H1 (cell line): ENCODE measurements around the gene SCUBE2. TPM values are rescaled to one million over a fixed set of nuclear protein-coding genes. Genes with fewer than 3 reads are reported as not detected.

Experiments
- PHF8 ChIP-seq: fragments of 200-600 bp; sonication (generic); conservative IDR thresholded peaks from 2 replicates; pipeline ENCODE4 v1.7.1; 2012; ENCODE audit warnings: low read depth, mild to moderate bottlenecking, inconsistent platforms, low read length, moderate library complexity
- RAD21 ChIP-seq, 2 experiments: IDR thresholded peaks in 1 of 2; conservative IDR thresholded peaks in 1 of 2; 2 replicates each; pipeline ENCODE4 v1.6.1; 2011; ENCODE audit warnings: low read depth in 2 of 2, low read length in 2 of 2, improper control_type of control experiment in 1 of 2, inconsistent platforms in 1 of 2, mild to moderate bottlenecking in 1 of 2, moderate library complexity in 1 of 2
- TAF1 ChIP-seq: IDR thresholded peaks from 2 replicates; pipeline ENCODE4 v1.6.1; 2011; ENCODE audit warnings: mild to moderate bottlenecking, low read depth, low read length
- polyA plus RNA-seq, 7 experiments: library from polyadenylated mRNA; depleted of rRNA in 3 of 7; stranded (reverse) in 5 of 7; unstranded in 2 of 7; fragments of >200 nt in 5 of 7; fragments of 200-250 nt in 2 of 7; gene quantifications; 1 replicate in 5 of 7; 2 replicates in 1 of 7; 4 replicates in 1 of 7; pipeline versions ENCODE4 v1.2.1 to v1.2.3, GENCODE V29; 2011 to 2013; ENCODE audit warnings: missing spikeins in 2 of 7, mixed read lengths in 2 of 7
- total RNA-seq: library from RNA; stranded (reverse); fragmentation: NEBNext Ultra II Directional; extraction: Animal tissue kit (Norgen Biotek cat#: 25700); gene quantifications from 2 replicates; pipeline ENCODE4 v1.2.1, GENCODE V29; 2021

SCUBE2 gene
- total and polyA plus RNA-seq, 2 of the 8 experiments (the other 6 are each of a cell fraction or from before 2014, with no cell fraction given), result 0.29 to 1.2 TPM

DNA sequence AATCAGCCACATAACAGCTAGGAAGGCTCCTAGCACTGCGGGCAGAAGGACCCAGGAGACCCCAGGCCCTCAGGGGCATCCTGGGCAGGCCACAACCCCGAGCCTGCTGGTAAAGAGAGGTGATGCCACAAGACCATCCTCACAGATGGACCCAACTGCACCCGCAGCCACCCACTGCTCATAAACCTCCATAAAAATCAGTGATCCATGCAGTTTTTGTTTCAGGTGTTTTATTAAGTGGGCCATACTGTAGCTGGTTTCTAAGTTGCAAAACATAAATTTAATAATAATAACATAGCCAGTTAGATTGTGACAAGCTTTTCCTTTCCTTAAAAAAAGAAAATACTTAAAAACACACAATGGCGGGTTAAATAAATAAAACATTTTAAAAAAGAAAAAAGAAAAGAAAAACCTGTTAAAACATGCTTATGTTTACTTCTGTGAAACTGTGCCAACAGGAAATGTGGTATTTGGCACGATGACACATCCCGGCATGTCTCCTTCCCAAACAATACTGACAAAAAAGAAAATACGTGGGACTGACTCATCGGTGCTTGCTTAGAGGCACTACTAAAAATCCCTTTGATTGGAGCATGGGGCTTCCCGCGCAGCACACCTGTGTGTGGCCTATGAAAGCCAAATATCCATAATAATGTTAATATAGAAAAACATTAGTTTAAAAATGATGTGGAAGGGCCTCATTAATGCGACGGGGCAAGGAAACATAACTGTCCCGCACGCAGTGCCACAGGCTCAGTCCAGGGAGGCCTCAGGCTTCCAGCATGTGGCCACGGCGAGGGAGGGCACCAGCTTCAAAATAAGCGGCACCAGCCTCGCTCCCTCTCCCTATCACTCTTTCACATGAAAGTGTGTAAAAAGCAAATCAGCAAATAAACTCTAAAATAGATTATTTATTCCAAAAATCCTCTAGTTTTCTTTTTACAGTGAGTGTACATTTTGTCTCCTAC is 47.5 kb upstream of the SCUBE2 start (continued):
- TF ChIP-seq PHF8 (no peak), RAD21 (IDR thresholded peaks at IDR 0.05 in 1 of 2, conservative IDR thresholded peaks at IDR 0.05 in 1 of 2; ENCODE audit: low read depth in 2 of 2, low read length in 2 of 2) (no peak), TAF1 (no peak)
